NCI-H2196 treated with DMSO at 0.1 percent for 48 hours (cell line): ENCODE measurements around the gene ANKIB1.
"Not testable (repeated sequence)": the region's sequence is repeated elsewhere in the genome, so short reads cannot be mapped to it uniquely, and the experiment has no call there.

ENCODE experiments used
- DNase-seq: peaks from one replicate; lab custom pipeline; 2025; ENCODE audit not compliant: unreplicated experiment; lab: John Stamatoyannopoulos, UW

ANKIB1 gene

DNA sequence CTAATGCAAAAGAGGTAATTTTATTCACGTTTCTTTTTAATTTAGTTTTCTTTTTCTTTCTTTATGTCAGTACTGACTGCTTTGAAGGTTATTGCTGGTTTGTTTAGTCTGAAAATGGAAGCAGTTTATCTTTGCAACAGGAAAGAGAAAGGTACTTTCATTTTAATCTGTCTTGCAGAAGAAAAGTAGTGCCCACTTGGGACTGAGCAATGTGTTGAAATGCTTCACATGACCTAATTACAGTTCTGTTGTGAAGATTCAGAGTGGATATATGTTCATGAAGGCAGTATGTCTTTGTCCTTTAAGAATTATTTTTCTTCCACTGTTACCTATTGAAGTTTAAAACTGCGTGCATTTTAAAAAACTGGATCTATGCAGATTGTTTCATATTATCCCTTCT is 80.1 kb downstream of the ANKIB1 start:
- DNase-seq: no peak

DNA sequence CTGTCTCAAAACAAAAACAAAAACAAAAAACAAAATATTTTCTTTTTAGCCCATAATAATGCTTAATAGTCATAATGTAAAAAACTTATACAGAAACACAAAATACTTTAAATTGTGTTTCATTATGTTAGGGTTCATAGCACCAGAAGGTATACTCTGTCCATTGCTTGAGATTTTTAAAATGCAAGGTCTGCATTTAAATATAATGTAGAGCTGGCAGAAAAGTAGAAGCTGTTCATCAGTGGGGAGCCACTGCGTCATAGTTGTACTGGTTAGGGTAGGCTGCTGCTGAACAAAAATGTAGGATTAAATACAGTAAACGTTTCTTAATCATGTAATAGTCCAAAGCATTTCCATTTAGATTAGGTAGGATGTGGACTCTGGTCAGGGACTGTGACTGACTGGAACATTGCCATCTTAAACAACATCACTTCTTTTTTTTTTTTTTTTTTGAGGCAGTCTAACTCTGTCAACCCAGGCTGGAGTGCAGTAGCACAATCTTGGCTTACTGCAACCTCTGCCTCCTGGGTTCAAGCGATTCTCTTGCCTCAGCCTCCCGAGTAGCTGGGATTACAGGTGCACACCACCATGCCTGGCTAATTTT is 85.2 kb downstream of the ANKIB1 start:
- DNase-seq: no peak

DNA sequence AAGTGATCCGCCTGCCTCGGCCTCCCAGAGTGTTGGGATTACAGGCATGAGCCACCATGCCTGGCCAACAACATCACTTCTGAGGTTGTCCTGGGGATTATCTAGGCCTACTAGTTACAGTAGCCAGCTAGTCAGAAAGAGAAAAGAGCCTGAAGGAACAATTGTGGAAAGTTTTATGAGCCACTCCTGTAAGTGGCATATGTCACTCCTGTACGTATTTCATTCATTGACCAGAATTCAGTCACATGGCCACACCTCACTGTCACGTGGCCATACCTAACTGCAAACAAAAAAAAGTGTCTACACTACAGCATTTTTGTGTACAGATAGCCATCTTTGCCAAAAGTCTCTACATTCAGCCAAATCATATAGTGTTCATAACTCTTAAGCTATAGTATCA is 85.7 kb downstream of the ANKIB1 start:
- DNase-seq: no peak

DNA sequence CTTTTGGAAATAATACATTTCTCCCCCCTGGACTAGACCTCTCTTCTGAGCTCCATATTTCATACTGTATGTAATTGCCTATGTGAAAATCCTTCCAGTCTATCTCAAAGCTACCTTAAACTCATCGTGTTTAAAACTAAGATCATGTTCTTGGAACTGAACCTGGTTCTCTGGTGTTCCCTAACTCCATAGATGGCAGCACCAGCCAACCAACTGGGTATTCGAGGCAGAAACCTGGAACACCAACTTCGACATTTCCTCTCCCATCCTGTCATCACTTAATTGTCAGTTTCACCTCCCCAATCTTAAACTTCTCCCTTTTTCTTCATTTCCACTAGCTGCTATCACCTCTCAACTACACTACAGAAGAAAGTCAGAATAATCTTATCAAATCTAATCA is 87.0 kb downstream of the ANKIB1 start:
- DNase-seq: no peak

DNA sequence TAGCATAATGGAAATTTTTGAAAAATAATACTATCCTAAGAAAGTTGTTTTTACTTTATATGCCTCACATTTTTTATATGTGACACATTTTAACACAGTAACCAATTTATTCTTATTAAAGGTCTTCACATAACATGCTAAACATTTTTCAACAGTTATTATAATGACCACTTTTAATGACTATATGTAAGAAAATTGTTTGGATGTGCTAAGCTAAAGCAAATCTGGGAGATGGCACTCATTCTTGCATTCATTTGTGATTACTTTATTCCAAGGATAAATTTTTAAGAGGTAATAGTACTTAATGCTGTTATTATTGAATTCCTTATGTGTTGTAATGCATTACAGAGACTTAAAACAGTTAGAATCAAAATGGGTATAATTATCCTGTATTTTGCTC is 88.1 kb downstream of the ANKIB1 start:
- DNase-seq: no peak

DNA sequence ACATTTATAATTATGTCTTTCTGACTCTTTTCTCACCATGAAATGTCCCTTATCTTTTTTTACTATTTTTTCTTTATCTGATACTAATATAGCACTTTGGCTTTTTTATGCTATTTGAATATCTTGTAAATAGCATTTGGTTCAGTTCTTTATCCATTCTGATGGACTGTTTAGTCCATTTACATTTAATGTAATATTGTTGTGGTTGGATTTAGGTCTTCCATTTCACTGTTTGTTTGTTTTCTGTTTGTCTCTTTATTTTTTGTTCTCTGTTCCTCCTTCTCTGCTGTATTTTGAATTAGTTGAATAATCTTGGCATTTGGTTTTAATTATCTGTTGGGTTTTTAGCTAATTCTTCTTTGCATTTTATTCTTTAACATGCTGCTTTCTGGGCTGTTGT is 89.8 kb downstream of the ANKIB1 start:
- DNase-seq: no peak

DNA sequence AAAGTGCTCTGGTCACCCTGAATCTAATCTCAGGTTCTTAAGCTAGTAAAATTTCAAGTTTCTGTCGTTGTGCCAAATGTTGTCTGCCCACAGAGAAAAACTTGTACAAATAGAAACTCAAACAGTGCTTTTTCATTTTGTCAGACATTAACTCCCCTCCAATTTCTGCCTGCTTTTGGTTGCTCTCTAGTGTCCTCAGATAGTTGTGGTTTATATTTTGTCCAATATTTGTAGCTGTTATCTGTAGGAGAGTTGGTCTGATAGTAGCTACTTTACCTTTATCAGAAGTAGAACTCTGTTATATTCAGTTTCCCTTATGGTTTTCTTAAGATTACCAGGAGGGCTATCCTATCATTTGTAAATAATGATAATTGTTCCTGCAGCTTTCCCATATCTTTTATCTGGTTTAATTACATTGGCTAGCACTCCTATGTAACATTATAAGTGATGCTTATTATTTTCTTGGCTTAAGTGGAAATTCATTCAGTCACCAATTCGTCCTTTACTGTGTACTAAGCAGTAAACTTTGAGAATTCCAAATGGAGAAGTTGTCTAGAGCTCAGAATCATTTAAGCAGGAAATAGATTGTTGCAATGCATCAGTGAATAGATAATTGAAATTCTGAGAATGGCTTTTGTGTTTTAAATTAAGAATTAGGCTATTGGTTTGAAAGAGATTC is 91.0 kb downstream of the ANKIB1 start:
- peak; percentile 58 for DNase-seq

DNA sequence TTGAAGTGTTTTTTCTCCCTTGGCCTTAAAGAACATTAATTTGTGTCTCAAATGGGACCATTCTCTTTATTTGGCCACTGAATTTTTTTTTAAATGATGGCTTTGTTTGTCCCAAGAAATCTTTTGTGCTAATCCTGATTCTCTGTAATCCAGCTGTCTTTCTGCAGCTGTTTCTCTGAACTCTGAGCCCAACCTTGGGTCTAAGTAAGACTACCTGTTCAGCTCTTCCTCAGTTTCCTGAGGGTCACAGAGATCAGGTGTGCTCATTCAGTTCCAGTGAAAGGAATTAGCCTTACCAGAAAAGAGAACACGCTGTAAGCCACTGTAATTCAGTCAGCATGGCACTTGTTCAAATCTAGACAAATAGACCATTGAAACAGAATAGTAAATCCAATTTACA is 94.2 kb downstream of the ANKIB1 start:
- DNase-seq: no peak

DNA sequence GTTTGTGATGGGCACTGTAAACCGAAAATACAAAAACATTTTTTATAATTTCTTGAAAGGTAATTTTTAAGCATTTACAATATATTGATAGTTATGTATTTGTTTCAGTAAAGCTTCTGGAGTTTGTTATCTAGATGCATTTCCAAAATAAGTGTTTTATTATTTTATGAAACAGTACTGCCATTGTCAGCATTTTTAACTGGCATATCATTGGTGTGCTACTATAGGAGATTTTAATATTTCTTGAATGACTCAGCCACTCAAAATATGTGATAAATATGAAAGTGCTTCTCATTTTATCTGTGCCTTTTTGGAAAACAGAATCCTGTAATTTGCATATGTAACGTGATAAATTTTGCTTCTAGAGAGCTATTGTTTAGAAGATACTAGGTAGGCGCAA is 97.9 kb downstream of the ANKIB1 start:
- DNase-seq: no peak

DNA sequence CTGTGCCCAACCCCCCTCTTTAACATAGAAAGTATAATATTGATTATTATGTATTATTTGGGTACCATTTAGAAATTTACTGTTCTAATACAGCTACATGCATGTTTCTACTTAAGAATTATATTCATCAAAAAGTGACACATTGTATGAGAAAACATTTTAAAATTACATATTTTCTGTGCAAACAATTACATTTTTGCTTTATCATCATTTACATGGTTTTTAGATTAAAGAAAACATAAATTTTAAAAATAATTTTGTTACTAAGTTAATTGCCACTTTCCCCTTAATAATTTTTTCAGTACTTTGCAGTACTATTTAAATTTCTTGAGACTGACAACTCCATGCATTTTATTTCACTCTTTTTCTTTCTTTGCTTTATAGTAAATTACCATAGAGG is 106.2 kb downstream of the ANKIB1 start:
- DNase-seq: no peak

DNA sequence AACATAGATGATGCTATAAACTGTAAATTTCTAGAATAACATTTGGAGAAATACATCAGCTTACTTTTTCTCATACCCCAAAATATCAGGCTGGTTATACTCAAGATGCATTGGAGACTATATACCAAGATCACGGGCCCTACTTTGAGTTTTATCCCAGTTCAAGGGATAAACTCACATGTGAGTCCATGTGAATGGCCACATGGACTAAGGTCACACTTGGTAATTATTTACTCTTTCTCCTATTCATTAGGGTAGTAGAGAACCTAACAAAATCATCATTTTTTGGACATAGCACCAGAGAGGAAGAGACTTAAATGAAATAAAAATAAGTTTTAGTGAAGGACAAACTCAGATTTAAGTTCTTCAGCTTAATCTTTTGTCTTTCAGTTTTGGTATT is 108.4 kb downstream of the ANKIB1 start:
- no peak for DNase-seq

DNA sequence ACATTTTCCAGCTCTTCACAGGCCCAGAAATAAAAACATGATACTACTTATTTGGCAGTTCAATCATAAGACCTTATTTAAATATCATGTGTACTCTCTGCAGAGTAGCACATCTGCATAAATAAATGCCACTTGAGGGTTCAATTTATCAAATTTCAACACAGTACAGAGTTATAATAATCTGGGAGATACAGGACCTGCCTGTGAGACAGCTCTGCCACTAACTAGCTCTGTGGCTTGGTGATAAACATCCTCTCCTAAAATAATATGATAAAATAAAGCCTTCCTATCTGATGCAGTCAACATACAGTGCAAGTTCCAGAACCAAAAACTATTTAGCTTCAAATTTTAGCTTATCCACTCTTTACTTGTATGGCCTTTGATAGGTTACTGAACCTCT is 110.6 kb downstream of the ANKIB1 start:
- no peak for DNase-seq

DNA sequence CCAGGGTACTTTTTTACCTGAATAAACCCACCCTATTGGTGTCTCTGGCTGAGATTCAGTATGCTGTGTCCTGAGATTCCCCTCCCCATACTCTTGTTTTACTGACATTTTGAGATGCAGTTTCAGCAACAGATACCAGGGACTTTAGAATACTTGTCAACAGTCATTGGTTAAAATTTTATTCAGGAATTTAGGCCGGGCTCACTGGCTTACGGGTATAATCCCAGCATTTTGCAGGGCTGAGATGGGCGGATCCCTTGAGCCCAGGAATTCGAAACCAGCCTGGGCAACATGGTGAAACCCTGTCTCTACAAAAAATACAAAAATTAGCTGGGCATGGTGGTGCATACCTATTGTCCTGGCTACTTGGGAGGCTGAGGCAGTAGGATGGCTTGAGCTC is 111.5 kb downstream of the ANKIB1 start:
- DNase-seq: no peak

DNA sequence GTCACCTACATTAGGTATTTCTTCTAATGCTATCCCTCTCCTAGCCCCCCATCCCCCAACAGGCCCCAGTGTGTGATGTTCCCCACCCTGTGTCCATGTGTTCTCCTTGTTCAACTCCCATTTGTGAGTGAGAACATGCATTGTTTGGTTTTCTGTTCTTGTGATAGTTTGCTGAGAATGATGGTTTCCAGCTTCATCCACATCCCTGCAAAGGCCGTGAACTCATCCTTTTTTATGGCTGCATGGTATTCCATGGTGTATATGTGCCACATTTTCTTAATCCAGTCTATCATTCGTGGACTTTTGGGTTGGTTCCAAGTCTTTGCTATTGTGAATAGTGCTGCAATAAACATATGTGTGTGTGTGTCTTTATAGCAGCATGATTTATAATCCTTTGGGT is 113.4 kb downstream of the ANKIB1 start:
- not testable (repeated sequence) for DNase-seq

DNA sequence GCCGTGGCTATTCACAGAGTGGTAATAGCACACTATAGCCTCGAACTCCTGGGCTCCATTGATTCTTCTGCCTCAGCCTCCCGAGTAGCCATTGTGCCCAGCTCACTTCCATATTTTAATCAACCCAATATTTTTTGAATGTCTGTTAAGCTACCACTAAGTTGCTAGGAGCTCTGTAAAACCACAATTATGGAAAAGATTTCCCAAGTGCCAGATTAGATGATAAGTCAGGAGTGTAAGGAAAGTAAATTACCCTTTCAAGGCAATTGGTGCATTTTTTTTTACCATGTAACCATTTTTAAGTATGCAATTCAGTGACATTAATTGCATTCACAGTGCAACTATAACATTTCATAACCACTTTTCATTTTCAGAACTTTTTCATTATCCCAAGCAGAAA is 114.0 kb downstream of the ANKIB1 start:
- DNase-seq: no peak

DNA sequence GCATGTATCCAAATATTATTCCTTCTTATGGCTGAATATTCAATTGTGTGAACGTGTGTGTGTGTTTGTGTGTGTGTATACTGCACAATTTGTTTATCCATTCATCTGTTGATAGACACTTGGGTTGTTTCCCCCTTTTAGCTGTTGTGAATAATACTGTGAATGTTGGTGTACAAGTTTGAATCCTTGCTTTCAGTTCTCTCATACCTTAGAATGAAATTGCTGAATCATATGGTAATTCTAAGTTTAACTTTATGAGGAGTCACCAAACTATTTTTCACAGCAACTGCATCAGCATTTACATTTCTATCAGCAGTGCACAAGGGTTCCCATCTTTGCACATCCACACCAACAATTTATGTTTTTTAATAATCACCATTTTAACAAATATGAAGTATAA is 114.6 kb downstream of the ANKIB1 start:
- no peak for DNase-seq

DNA sequence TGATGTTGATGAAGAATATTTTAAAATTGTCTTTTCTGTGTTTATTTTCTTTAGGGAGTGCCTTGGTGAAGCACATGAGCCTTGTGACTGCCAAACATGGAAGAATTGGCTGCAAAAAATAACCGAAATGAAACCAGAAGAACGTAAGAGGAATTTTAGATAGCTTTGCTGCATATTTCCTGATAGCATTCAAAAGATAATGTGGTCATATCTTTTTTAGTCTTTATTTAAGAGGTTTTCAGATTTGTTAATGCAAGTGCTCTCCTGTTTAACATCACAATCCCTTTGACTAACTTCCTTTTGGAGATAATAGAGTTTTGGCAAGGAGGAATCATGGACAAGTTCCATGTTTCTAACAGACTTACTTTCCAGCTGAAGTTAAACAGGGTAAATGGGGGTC is 116.4 kb downstream of the ANKIB1 start:
- no peak for DNase-seq

DNA sequence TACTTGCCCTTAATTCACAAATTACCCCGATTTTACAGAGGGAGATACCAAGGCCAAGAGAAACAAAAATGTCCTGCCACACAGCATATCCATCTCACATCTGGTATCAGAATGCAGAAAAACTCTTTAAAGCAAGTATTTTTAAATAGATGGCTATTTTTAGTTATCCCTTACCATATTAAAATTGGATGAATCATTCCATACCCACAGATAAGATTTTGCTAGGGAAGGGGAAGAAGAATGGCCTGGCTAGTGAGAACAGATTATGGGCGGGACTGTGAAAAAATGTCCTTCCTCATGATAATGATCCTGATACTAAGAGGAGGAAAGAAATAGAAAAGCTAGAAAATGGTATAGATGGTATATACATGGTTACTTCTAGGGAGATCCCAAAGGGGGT is 121.0 kb downstream of the ANKIB1 start:
- DNase-seq: no peak

DNA sequence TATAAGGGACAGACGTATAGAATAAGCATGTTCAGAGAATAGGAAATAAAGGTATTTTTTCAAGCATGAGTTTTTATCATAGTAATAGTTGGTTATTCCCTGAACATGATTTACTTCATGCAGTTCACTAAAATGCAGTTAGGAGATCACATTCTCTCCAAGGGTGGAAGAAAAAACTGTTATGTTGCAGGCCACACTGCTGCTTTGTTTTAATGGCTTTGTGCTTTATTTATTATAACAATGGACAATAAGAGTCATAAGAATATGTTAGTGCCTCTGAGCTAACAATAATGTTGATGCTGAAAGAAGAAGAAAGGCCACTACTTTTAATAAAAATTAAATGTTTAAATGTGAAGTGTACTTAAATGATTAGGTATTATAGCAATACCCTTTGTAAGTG is 123.0 kb downstream of the ANKIB1 start:
- DNase-seq: no peak

DNA sequence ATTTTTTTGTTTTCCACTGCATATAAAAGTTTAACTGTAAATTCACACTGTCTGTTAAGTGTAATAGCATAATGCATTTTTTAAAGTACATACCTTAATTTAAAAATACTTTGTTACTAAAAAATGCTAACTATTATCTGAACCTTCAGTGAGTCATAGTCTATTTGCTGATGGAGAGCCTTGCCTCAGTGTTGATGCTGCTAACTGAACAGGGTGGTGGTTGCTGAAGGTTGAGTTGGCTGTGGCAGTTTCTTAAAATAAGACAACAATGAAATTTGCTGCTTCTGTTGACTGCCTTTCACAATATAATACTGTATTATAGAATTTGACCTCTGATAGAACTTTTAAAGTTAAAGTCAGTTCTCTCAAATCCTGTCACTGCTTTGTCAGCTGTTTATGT is 129.2 kb downstream of the ANKIB1 start:
- no peak for DNase-seq

DNA sequence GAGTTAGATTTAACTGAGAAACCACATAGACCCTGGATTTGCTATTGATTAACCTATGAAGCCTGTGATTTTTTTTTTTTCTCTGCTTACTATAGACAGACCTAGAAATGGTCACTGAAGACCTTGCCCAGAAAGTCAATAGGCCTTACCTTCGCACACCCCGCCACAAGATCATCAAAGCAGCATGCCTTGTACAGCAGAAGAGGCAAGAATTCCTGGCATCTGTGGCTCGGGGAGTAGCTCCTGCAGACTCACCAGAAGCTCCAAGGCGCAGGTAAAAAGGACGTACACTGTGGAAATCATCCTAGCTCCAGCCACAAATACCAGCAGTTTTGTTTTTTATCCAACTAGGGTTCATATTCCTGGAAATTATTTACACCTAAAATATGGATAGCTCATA is 145.3 kb downstream of the ANKIB1 start:
- no peak for DNase-seq

DNA sequence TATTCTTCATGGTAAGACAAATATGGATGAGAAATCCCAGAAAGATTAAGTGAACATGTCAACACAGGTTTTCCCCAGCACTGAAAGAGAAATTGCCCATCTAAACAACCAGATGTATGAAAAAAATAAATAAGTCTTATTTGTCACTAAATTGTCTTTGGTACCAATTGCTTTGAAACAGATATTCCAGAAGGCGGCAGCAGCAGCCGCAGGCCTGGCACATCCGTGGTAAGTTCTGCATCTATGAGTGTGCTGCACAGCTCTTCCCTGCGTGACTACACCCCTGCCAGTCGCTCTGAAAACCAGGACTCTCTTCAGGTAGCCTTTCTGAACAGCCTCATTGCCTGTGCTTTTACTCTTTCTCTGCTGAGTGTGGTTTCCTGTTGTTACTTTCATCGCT is 151.8 kb downstream of the ANKIB1 start:
- DNase-seq: no peak

DNA sequence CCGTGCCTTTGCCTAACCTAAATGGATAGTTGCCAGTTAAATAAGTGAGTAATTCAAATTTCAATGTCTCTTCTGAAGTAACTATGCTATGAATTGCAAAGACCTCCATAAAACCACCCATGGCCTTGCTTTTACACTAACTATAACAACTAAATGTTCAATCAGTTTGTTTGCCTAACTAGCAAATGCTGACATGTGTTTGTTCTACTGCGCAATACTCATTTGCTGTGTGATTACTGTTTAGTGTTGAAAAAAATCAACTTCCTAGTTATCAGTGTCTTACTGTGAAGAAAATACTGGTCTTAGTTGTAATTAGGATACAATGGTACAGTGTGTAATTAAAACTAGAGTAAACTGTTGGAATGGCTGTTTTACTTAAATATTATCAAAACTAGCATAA is 154.2 kb downstream of the ANKIB1 start:
- DNase-seq: no peak
